ENCODE data around the gene LONP2. TPM values are rescaled to one million over a fixed set of nuclear protein-coding genes. Genes with fewer than 3 reads are reported as not detected.

LONP2 gene
- polyA plus RNA-seq, 3 donors: 21.5 to 35.6 (median 26.0) TPM

GRCh38 chr16:48299471-48299870, 55.4 kb downstream of the LONP2 start:
- Histone ChIP-seq H3K9me3 (replicated peaks in 1 of 2; ENCODE audit: control insufficient read depth in 1 of 2, insufficient read depth in 1 of 2, low read length in 2 of 2) (no peaks in the 10 kb centered on the region), H3K4me2 (replicated peaks; ENCODE audit: extremely low read depth, low read length, poor library complexity, severe bottlenecking) (no peak overlapping the region), H3K4me1 (ENCODE audit: control insufficient read depth in 1 of 2, insufficient read depth in 2 of 2, low read length in 2 of 2) (no peaks in the 10 kb centered on the region), H3K4me3 (replicated peaks in 1 of 3; ENCODE audit: low read depth in 2 of 3, low read length in 3 of 3) (no peak overlapping the region), H3K27ac (ENCODE audit: low read depth in 1 of 2, low read length in 2 of 2) (no peak overlapping the region), H3K79me2 (ENCODE audit: insufficient read depth, low read length) (no peaks in the 10 kb centered on the region), H3K36me3 (replicated peaks in 1 of 2; ENCODE audit: control insufficient read depth in 1 of 2, insufficient read depth in 2 of 2, low read length in 2 of 2) (peaks cover 80 to 98% of the 10 kb centered on the region in 2 donors), H3K9ac (ENCODE audit: insufficient read depth, low read length, poor library complexity, severe bottlenecking) (no peak overlapping the region), H3K27me3 (ENCODE audit: control insufficient read depth in 2 of 2, insufficient read depth in 2 of 2, low read length in 2 of 2) (no peaks in the 10 kb centered on the region), H2AFZ (ENCODE audit: insufficient read depth, low read depth, low read length, poor library complexity, severe bottlenecking) (no peak overlapping the region), H4K20me1 (ENCODE audit: insufficient read depth, low read length) (no peaks in the 10 kb centered on the region)
- intact Hi-C loops (cut with micrococcal nuclease): no loop called here
- Mint-ChIP-seq H3K36me3 (peaks cover 62 to 81% of the 10 kb centered on the region in 2 donors), H3K4me3 (no peak overlapping the region), H3K27me3 (ENCODE audit: low read depth in 3 of 3) (no peaks in the 10 kb centered on the region), H3K4me1 (no peaks in the 10 kb centered on the region), H3K27ac (no peak overlapping the region), H3K9me3 (no peaks in the 10 kb centered on the region)
- no peak for TF ChIP-seq CTCF (IDR thresholded peaks at IDR 0.05)
- no peak for DNase-seq
- WGBS (ENCODE audit: insufficient coverage): 100% methylated on average over 1 of the region's 4 CpGs

DNA sequence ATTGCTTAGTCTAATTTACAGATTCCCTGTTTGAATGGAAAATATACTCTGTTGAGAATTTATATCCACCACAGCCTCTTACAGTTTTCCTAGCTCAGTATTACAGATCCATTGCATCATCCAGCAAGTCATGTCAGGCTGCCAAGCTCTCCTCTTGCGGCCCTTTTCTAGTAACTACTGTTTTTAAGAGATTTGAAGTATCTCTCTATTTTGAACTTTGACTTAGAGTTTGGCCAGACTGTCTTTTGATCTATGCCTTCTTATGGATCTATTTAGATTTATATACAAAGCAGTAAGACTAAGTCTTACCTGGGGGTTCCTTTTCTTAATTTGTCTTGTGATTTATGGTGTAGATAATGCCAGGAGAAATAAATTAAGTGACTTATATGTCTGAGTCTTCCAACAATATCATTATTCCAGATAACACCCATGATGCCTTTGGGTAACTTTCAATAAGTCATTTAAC, 56.3 kb downstream of the LONP2 start:
- no peaks in the 10 kb centered on the region for H3K4me1 Mint-ChIP-seq
- no CpG with 5 or more reads among the region's 1 CpG for WGBS (ENCODE audit: insufficient coverage)
- Histone ChIP-seq H3K9me3 (replicated peaks in 1 of 2; ENCODE audit: control insufficient read depth in 1 of 2, insufficient read depth in 1 of 2, low read length in 2 of 2) (no peaks in the 10 kb centered on the region), H3K36me3 (replicated peaks in 1 of 2; ENCODE audit: control insufficient read depth in 1 of 2, insufficient read depth in 2 of 2, low read length in 2 of 2) (peaks cover 83 to 99% of the 10 kb centered on the region in 2 donors), H2AFZ (ENCODE audit: insufficient read depth, low read depth, low read length, poor library complexity, severe bottlenecking) (no peak overlapping the region), H3K4me1 (ENCODE audit: control insufficient read depth in 1 of 2, insufficient read depth in 2 of 2, low read length in 2 of 2) (no peaks in the 10 kb centered on the region), H3K9ac (ENCODE audit: insufficient read depth, low read length, poor library complexity, severe bottlenecking) (no peak overlapping the region), H3K4me2 (replicated peaks; ENCODE audit: extremely low read depth, low read length, poor library complexity, severe bottlenecking) (no peak overlapping the region), H3K4me3 (replicated peaks in 1 of 3; ENCODE audit: low read depth in 2 of 3, low read length in 3 of 3) (no peak overlapping the region), H4K20me1 (ENCODE audit: insufficient read depth, low read length) (no peaks in the 10 kb centered on the region), H3K27ac (ENCODE audit: low read depth in 1 of 2, low read length in 2 of 2) (no peak overlapping the region), H3K27me3 (ENCODE audit: control insufficient read depth in 2 of 2, insufficient read depth in 2 of 2, low read length in 2 of 2) (no peaks in the 10 kb centered on the region), H3K79me2 (ENCODE audit: insufficient read depth, low read length) (no peaks in the 10 kb centered on the region)
- H3K27ac Mint-ChIP-seq: no peak overlapping the region
- H3K4me3 Mint-ChIP-seq: no peak overlapping the region
- intact Hi-C loops (cut with micrococcal nuclease): no loop called here
- DNase-seq: no peak
- no peak for TF ChIP-seq CTCF (IDR thresholded peaks at IDR 0.05)
- H3K27me3 Mint-ChIP-seq (ENCODE audit: low read depth in 3 of 3): no peaks in the 10 kb centered on the region
- H3K36me3 Mint-ChIP-seq: peaks cover 65 to 89% of the 10 kb centered on the region in 2 donors
- no peaks in the 10 kb centered on the region for H3K9me3 Mint-ChIP-seq
